ENCODE data around the gene GSTK1.
"Not testable (repeated sequence)": the region's sequence is repeated elsewhere in the genome, so short reads cannot be mapped to it uniquely, and the experiment has no call there.

Gene GSTK1

GRCh38 chr7:143271240-143271639 lies 8.0 kb downstream of the GSTK1 start:
- no peak for DNase-seq (ENCODE audit: low read depth)

- DNase-seq (ENCODE audit: low read depth), result no peak
Measured at GRCh38 chr7:143272871-143273270, 9.6 kb downstream of the GSTK1 start.

- no peak for DNase-seq (ENCODE audit: low read depth)
Measured at GRCh38 chr7:143279186-143280098, 16.2 kb downstream of the GSTK1 start.

GRCh38 chr7:143280160-143280559 lies 16.9 kb downstream of the GSTK1 start:
- DNase-seq (ENCODE audit: low read depth), result no peak

GRCh38 chr7:143280566-143280965 lies 17.3 kb downstream of the GSTK1 start:
- DNase-seq (ENCODE audit: low read depth), result no peak

GRCh38 chr7:143281529-143281928 lies 18.3 kb downstream of the GSTK1 start:
- DNase-seq (ENCODE audit: low read depth), result no peak

GRCh38 chr7:143282124-143282523 lies 18.9 kb downstream of the GSTK1 start:
- DNase-seq (ENCODE audit: low read depth), result no peak

- DNase-seq (ENCODE audit: low read depth), result no peak
Measured at GRCh38 chr7:143283381-143283780, 20.1 kb downstream of the GSTK1 start.

GRCh38 chr7:143284591-143285469 lies 21.6 kb downstream of the GSTK1 start, which contains the start of gene TMEM139:
Gene TMEM139, plus strand, starts transcription at chr7:143284958. Its CDS starts 1,000 bp downstream, at chr7:143285958.
- no peak for DNase-seq (ENCODE audit: low read depth)

- no peak for DNase-seq (ENCODE audit: low read depth)
Measured at GRCh38 chr7:143285470-143285778, 22.2 kb downstream of the GSTK1 start.

GRCh38 chr7:143285806-143286521 lies 22.7 kb downstream of the GSTK1 start:
- DNase-seq (ENCODE audit: low read depth), result no peak

GRCh38 chr7:143286522-143286890 lies 23.3 kb downstream of the GSTK1 start:
- no peak for DNase-seq (ENCODE audit: low read depth)

- DNase-seq (ENCODE audit: low read depth), result no peak
Measured at GRCh38 chr7:143287339-143287934, 24.2 kb downstream of the GSTK1 start.

- peak; percentile 85 for DNase-seq (ENCODE audit: low read depth)
Measured at GRCh38 chr7:143287935-143288826, 24.9 kb downstream of the GSTK1 start, which contains the start of gene CASP2. Gene CASP2, plus strand, starts transcription at chr7:143288351. Its CDS starts 105 bp downstream, at chr7:143288456.

- DNase-seq (ENCODE audit: low read depth), result no peak
Measured at GRCh38 chr7:143288836-143289235, 25.6 kb downstream of the GSTK1 start.

GRCh38 chr7:143289421-143289820 lies 26.2 kb downstream of the GSTK1 start:
- no peak for DNase-seq (ENCODE audit: low read depth)

- DNase-seq (ENCODE audit: low read depth), result not testable (repeated sequence)
Measured at GRCh38 chr7:143289888-143290287, 26.6 kb downstream of the GSTK1 start.

GRCh38 chr7:143290293-143290692 lies 27.1 kb downstream of the GSTK1 start:
- DNase-seq (ENCODE audit: low read depth), result no peak

GRCh38 chr7:143292876-143293275 lies 29.6 kb downstream of the GSTK1 start:
- DNase-seq (ENCODE audit: low read depth), result no peak

- DNase-seq (ENCODE audit: low read depth), result no peak
Measured at GRCh38 chr7:143295870-143296269, 32.6 kb downstream of the GSTK1 start.

GRCh38 chr7:143296686-143297085 lies 33.4 kb downstream of the GSTK1 start:
- no peak for DNase-seq (ENCODE audit: low read depth)

Measured in CMK (cell line).